Endothelial cell of umbilical vein (primary cell): ENCODE measurements around the gene GRK6.

ENCODE experiments used
- CTCF ChIP-seq, 2 donors: IDR thresholded peaks; 1 replicate in 1 of 2; 2 replicates in 1 of 2; pipeline ENCODE4 v1.5.1; 2011; ENCODE audit warnings: low read length in 2 of 2, mild to moderate bottlenecking in 2 of 2, moderate library complexity in 2 of 2, control low read depth in 1 of 2, inconsistent platforms in 1 of 2, low read depth in 1 of 2; ENCODE audit not compliant: insufficient read depth in 1 of 2; ENCODE audit errors: extremely low read depth in 1 of 2
- EZH2 ChIP-seq: IDR thresholded peaks from 2 replicates; pipeline ENCODE4 v1.6.1; 2012; ENCODE audit warnings: borderline replicate concordance, low read depth, mild to moderate bottlenecking, moderate library complexity, low read length, inconsistent platforms; ENCODE audit not compliant: severe bottlenecking
- FOS ChIP-seq: IDR thresholded peaks from 2 replicates; pipeline ENCODE4 v1.6.1; 2011; ENCODE audit warnings: mild to moderate bottlenecking, low read length, moderate library complexity, borderline replicate concordance; ENCODE audit not compliant: insufficient read depth
- JUN ChIP-seq: IDR thresholded peaks from 2 replicates; pipeline ENCODE4 v1.6.1; 2011; ENCODE audit warnings: borderline replicate concordance, low read depth; ENCODE audit not compliant: insufficient read length, insufficient read depth
- MAX ChIP-seq: IDR thresholded peaks from 2 replicates; pipeline ENCODE4 v1.6.1; 2011; ENCODE audit not compliant: insufficient read depth, insufficient read length
- MYC ChIP-seq: IDR thresholded peaks from one replicate; pipeline ENCODE4 v1.6.1; 2011; ENCODE audit warnings: mild to moderate bottlenecking, low read depth, low read length
- POLR2A ChIP-seq: IDR thresholded peaks from 2 replicates; pipeline ENCODE4 v1.6.1; 2012; ENCODE audit warnings: low read depth, mild to moderate bottlenecking, control low read depth, low read length
- POLR2AphosphoS5 ChIP-seq: IDR thresholded peaks from 2 replicates; pipeline ENCODE4 v1.6.1; 2012; ENCODE audit warnings: low read depth, mild to moderate bottlenecking, control low read depth, low read length, moderate library complexity; ENCODE audit not compliant: insufficient read depth

DNA sequence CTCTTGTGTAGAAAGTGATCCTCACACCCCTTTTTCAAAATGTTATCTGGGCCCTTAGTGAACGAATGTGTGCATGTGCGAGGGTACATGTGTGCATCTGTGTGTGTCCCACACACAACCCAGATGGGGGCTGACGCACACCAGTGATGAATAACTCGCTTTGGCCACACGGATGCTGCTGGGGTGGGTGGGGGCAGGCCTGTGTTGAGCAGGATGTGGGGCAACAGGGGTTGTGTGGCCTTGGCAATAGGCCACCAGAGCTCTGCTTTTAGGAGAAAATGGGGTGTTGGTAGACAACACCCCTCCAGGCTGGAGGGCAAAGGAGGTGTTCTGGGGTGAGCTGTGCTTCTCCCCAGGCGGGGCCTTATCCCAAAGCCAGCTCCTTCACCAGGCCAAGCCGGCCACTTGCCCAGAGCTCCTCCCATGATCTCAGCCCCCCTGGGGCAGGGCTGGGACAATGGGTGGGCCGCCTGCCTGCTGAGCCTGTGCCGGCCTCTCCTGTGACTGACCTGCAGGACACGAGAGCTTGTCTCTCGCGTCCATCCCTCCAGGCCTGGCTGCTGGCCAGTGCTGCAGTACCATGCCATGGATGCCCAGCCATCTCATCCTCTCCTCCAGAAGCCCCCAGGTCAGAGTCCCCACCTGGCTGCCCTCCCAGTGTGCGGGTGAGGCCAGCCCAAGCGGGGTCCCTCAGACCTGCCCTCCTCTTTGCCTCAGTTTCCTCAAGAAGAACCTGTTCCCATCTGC lies 45.3 kb downstream of the GRK6 start:
- no peak for TF ChIP-seq CTCF (IDR thresholded peaks at IDR 0.05; ENCODE audit: extremely low read depth in 1 of 2, insufficient read depth in 1 of 2, low read depth in 1 of 2, low read length in 2 of 2)
- TF ChIP-seq MYC, result no peak
- no peak for TF ChIP-seq MAX
- TF ChIP-seq POLR2A, result no peak
- no peak for TF ChIP-seq FOS
- TF ChIP-seq EZH2, result no peak
- TF ChIP-seq POLR2AphosphoS5, result no peak
- no peak for TF ChIP-seq JUN
